ENCODE measurements around the gene NAXD.

NAXD gene

GRCh38 chr13:110597041-110597689, 18.2 kb upstream of the NAXD start:
- TF ChIP-seq CSRNP3 (CRISPR knock-in tag; IDR thresholded peaks at IDR 0.05), result no peak
- TF ChIP-seq TOX (CRISPR knock-in tag; IDR thresholded peaks at IDR 0.05; ENCODE audit: borderline replicate concordance), result no peak
- no peak for TF ChIP-seq BACH2 (CRISPR knock-in tag; IDR thresholded peaks at IDR 0.05; ENCODE audit: borderline replicate concordance)
- no peak for TF ChIP-seq ZFP3 (CRISPR knock-in tag; IDR thresholded peaks at IDR 0.05)
- ATAC-seq, result no peak

GRCh38 chr13:110600261-110600819, 15.0 kb upstream of the NAXD start:
- ATAC-seq, result no peak
- TF ChIP-seq RARB (CRISPR knock-in tag; IDR thresholded peaks at IDR 0.05) (no peak), TSHZ2 (CRISPR knock-in tag; IDR thresholded peaks at IDR 0.05) (no peak), TOX (CRISPR knock-in tag; IDR thresholded peaks at IDR 0.05; ENCODE audit: borderline replicate concordance) (no peak), ARNTL (CRISPR knock-in tag; IDR thresholded peaks at IDR 0.05; ENCODE audit: borderline replicate concordance, low read depth) (no peak), TCF4 (CRISPR knock-in tag; IDR thresholded peaks at IDR 0.05; ENCODE audit: borderline replicate concordance) (no peak), ISL1 (CRISPR knock-in tag; IDR thresholded peaks at IDR 0.05) (no peak), PPARA (CRISPR knock-in tag; IDR thresholded peaks at IDR 0.05; ENCODE audit: borderline replicate concordance) (no peak), CSDC2 (CRISPR knock-in tag; IDR thresholded peaks at IDR 0.05) (no peak), ESRRG (CRISPR knock-in tag; IDR thresholded peaks at IDR 0.05) (no peak), GLIS3 (CRISPR knock-in tag; IDR thresholded peaks at IDR 0.05) (no peak), CREB5 (CRISPR knock-in tag; IDR thresholded peaks at IDR 0.05; ENCODE audit: low read depth) (no peak), ZFP3 (CRISPR knock-in tag; IDR thresholded peaks at IDR 0.05) (no peak), SNAI2 (CRISPR knock-in tag; IDR thresholded peaks at IDR 0.05) (no peak), POU6F1 (CRISPR knock-in tag; IDR thresholded peaks at IDR 0.05; ENCODE audit: borderline replicate concordance, low read depth) (no peak), BACH2 (CRISPR knock-in tag; IDR thresholded peaks at IDR 0.05; ENCODE audit: borderline replicate concordance) (no peak), ZNF70 (CRISPR knock-in tag; IDR thresholded peaks at IDR 0.05) (no peak), OSR1 (CRISPR knock-in tag; IDR thresholded peaks at IDR 0.05) (no peak), ZNF565 (CRISPR knock-in tag; conservative IDR thresholded peaks at IDR 0.05; ENCODE audit: low read depth) (no peak), PATZ1 (CRISPR knock-in tag; IDR thresholded peaks at IDR 0.05; ENCODE audit: borderline replicate concordance) (no peak)

- ATAC-seq, result no peak
- TF ChIP-seq TOX (CRISPR knock-in tag; IDR thresholded peaks at IDR 0.05; ENCODE audit: borderline replicate concordance) (no peak), ZC3H10 (CRISPR knock-in tag; IDR thresholded peaks at IDR 0.05) (no peak), ZFP3 (CRISPR knock-in tag; IDR thresholded peaks at IDR 0.05) (no peak), CSRNP3 (CRISPR knock-in tag; IDR thresholded peaks at IDR 0.05) (no peak), ZNF8 (CRISPR knock-in tag; IDR thresholded peaks at IDR 0.05) (no peak), ZNF70 (CRISPR knock-in tag; IDR thresholded peaks at IDR 0.05) (no peak), POU6F1 (CRISPR knock-in tag; IDR thresholded peaks at IDR 0.05; ENCODE audit: borderline replicate concordance, low read depth) (no peak), TCF4 (CRISPR knock-in tag; IDR thresholded peaks at IDR 0.05; ENCODE audit: borderline replicate concordance) (no peak), CREB5 (CRISPR knock-in tag; IDR thresholded peaks at IDR 0.05; ENCODE audit: low read depth) (no peak), SNAI2 (CRISPR knock-in tag; IDR thresholded peaks at IDR 0.05) (no peak), ZNF565 (CRISPR knock-in tag; conservative IDR thresholded peaks at IDR 0.05; ENCODE audit: low read depth) (no peak)
These were observed 14.4 kb upstream of the NAXD start for GRCh38 chr13:110600980-110601379.

All from SK-N-SH treated with all-trans-retinoic acid at 6 μM for 48 hours (cell line).